Stimulated activated naive CD8-positive, alpha-beta T cell treated with anti-CD3 and anti-CD28 coated beads, Interleukin-15, Interleukin-2, amounts not matched to agents 100 U/mL and 50 U/mL, for 24 hours (primary cell): ENCODE results near the gene GFI1B.
"Not testable (repeated sequence)": the region's sequence is repeated elsewhere in the genome, so short reads cannot be mapped to it uniquely, and the experiment has no call there.

Experiments used
- ATAC-seq: fragments of 150-1000 bp; cut with Tn5 transposase; one replicate; pipeline ENCODE4 v1.10.0; 2021
- DNase-seq: peaks from one replicate; pipeline ENCODE4 v3.0.0; 2021

Gene GFI1B

GRCh38 chr9:133014696-133015095 lies 36.2 kb downstream of the GFI1B start:
- DNase-seq (no peak), ATAC-seq (no peak)

GRCh38 chr9:133023117-133023890 lies 44.8 kb downstream of the GFI1B start:
- peak; percentile 76 for DNase-seq
- peak; percentile 62 for ATAC-seq

GRCh38 chr9:133026426-133026825 lies 47.9 kb downstream of the GFI1B start:
- DNase-seq (no peak), ATAC-seq (no peak)

GRCh38 chr9:133027134-133027533 lies 48.6 kb downstream of the GFI1B start:
- no peak for ATAC-seq
- no peak for DNase-seq

GRCh38 chr9:133028221-133028620 lies 49.7 kb downstream of the GFI1B start:
- ATAC-seq (no peak), DNase-seq (no peak)

- no peak for DNase-seq
- ATAC-seq: no peak
Measured at GRCh38 chr9:133029994-133030316, 51.5 kb downstream of the GFI1B start.

GRCh38 chr9:133030317-133031129 lies 52.0 kb downstream of the GFI1B start, which contains the start of gene GTF3C5:
TSS of gene GTF3C5 (plus strand) at chr9:133030997. CDS start at chr9:133031012, 15 bp downstream.
- DNase-seq (peak; percentile 90), ATAC-seq (peak; percentile 99)

- DNase-seq (no peak), ATAC-seq (no peak)
Measured at GRCh38 chr9:133031130-133031422, 52.6 kb downstream of the GFI1B start.

GRCh38 chr9:133031496-133031911 lies 53.0 kb downstream of the GFI1B start:
- ATAC-seq (no peak), DNase-seq (peak; percentile 30)

GRCh38 chr9:133032171-133032570 lies 53.7 kb downstream of the GFI1B start:
- ATAC-seq (no peak), DNase-seq (no peak)

GRCh38 chr9:133035669-133036068 lies 57.2 kb downstream of the GFI1B start:
- no peak for ATAC-seq
- DNase-seq: no peak

GRCh38 chr9:133037775-133038515 lies 59.5 kb downstream of the GFI1B start:
- no peak for DNase-seq
- ATAC-seq: no peak

- not testable (repeated sequence) for ATAC-seq
- peak; percentile 60 for DNase-seq
Measured at GRCh38 chr9:133040892-133041479, 62.5 kb downstream of the GFI1B start.
